H1 (cell line): ENCODE data around the gene SCOC. TPM values are rescaled to one million over a fixed set of nuclear protein-coding genes. Genes with fewer than 3 reads are reported as not detected.

ENCODE experiments used
- CTCF ChIA-PET: fragments of 300-600 bp; sonication (Branson Sonifier 250); formaldehyde crosslinking; loops from one replicate; lab custom pipeline; 2021; ENCODE audit not compliant: partially characterized antibody; lab: Charles Lee
- POLR2A ChIA-PET: fragments of 300-600 bp; sonication (Branson Sonifier 250); formaldehyde crosslinking; loops from one replicate; lab custom pipeline; 2021; ENCODE audit warnings: inconsistent platforms; ENCODE audit not compliant: partially characterized antibody; lab: Charles Lee
- DNase-seq, 2 experiments: peaks; one replicate each; pipeline versions ENCODE4 v3.0.0 to v3.0.0-alpha.2; 2010 to 2022; ENCODE audit warnings: low spot score in 2 of 2, low read depth in 1 of 2, mixed read lengths in 1 of 2
- FAIRE-seq: peaks from 2 replicates; lab custom pipeline; 2011; peaks lifted over from hg19 to GRCh38; lab: Jason Lieb, UNC
- H2AFZ ChIP-seq: 2 replicates; pipeline ENCODE4 v1.8.1; 2012; ENCODE audit warnings: low read length, inconsistent platforms
- H2AK5ac ChIP-seq: 2 replicates; pipeline ENCODE4 v1.6.1; 2013; ENCODE audit warnings: low read depth, low read length
- H2BK120ac ChIP-seq: replicated peaks from 2 replicates; pipeline ENCODE3; 2013; ENCODE audit warnings: low read depth, low read length, inconsistent platforms
- H2BK12ac ChIP-seq: 2 replicates; pipeline ENCODE4 v1.6.1; 2013; ENCODE audit warnings: low read depth, low read length
- H2BK15ac ChIP-seq: 2 replicates; pipeline ENCODE4 v1.6.1; 2013; ENCODE audit warnings: low read length
- H2BK20ac ChIP-seq: 2 replicates; pipeline ENCODE4 v1.6.1; 2013; ENCODE audit warnings: low read length
- H2BK5ac ChIP-seq: 2 replicates; pipeline ENCODE4 v1.6.1; 2013; ENCODE audit warnings: low read depth, low read length
- H3K14ac ChIP-seq: 2 replicates; pipeline ENCODE4 v1.6.1; 2013; ENCODE audit warnings: inconsistent platforms; ENCODE audit not compliant: insufficient read length
- H3K18ac ChIP-seq: 2 replicates; pipeline ENCODE4 v1.6.1; 2013; ENCODE audit warnings: low read length; ENCODE audit errors: extremely low read depth
- H3K23ac ChIP-seq: 2 replicates; pipeline ENCODE4 v1.6.1; 2013; ENCODE audit warnings: inconsistent platforms; ENCODE audit not compliant: insufficient read length
- H3K23me2 ChIP-seq: 2 replicates; pipeline ENCODE4 v1.6.1; 2013; ENCODE audit warnings: low read depth, low read length
- H3K27ac ChIP-seq: 2 replicates; pipeline ENCODE4 v1.6.1; 2011; ENCODE audit warnings: low read depth, low read length, inconsistent platforms
- H3K27me3 ChIP-seq, 4 experiments: replicated peaks in 1 of 4; 1 replicate in 1 of 4; 2 replicates in 3 of 4; pipeline versions ENCODE4 v1.6.1 to v1.8.1; 2011 to 2013; ENCODE audit warnings: low read length in 3 of 4, mild to moderate bottlenecking in 3 of 4, inconsistent platforms in 2 of 4, mixed read lengths in 2 of 4, moderate library complexity in 1 of 4; ENCODE audit not compliant: control insufficient read depth in 3 of 4, insufficient read depth in 3 of 4; ENCODE audit errors: extremely low read depth in 1 of 4
- H3K36me3 ChIP-seq, 4 experiments: 2 replicates each; pipeline versions ENCODE4 v1.6.1 to v1.8.1; 2011 to 2013; ENCODE audit warnings: mild to moderate bottlenecking in 4 of 4, low read length in 3 of 4, moderate library complexity in 2 of 4, control low read depth in 1 of 4, inconsistent platforms in 1 of 4; ENCODE audit not compliant: insufficient read depth in 4 of 4, control insufficient read depth in 2 of 4
- H3K4ac ChIP-seq: replicated peaks from 2 replicates; pipeline ENCODE3; 2013; ENCODE audit warnings: low read length, low read depth, mixed read lengths, inconsistent platforms; ENCODE audit not compliant: insufficient read length
- H3K4me1 ChIP-seq, 4 experiments: replicated peaks in 1 of 4; 1 replicate in 1 of 4; 2 replicates in 3 of 4; pipeline versions ENCODE4 v1.6.1 to v1.8.1; 2011 to 2013; ENCODE audit warnings: low read length in 3 of 4, inconsistent platforms in 2 of 4, mixed read lengths in 1 of 4; ENCODE audit not compliant: insufficient read depth in 4 of 4, control insufficient read depth in 3 of 4
- H3K4me2 ChIP-seq, 2 experiments: 2 replicates each; pipeline versions ENCODE4 v1.6.1 to v1.8.1; 2011 to 2013; ENCODE audit warnings: low read depth in 2 of 2, low read length in 2 of 2, control low read depth in 1 of 2, inconsistent platforms in 1 of 2, mild to moderate bottlenecking in 1 of 2; ENCODE audit not compliant: insufficient read depth in 1 of 2
- H3K4me3 ChIP-seq, 4 experiments: fragments of 200-600, 300-600 bp in 1 of 4; sonication (generic), shearing (Covaris generic), sonication (Bioruptor Twin) in 1 of 4; 2 replicates each; pipeline versions ENCODE4 v1.5.1 to v1.8.1; 2011 to 2016; ENCODE audit warnings: low read length in 4 of 4, low read depth in 3 of 4, control low read depth in 2 of 4, inconsistent platforms in 2 of 4, mild to moderate bottlenecking in 2 of 4, mixed read lengths in 1 of 4, moderate library complexity in 1 of 4; ENCODE audit not compliant: insufficient read depth in 2 of 4; ENCODE audit errors: extremely low read depth in 1 of 4
- H3K56ac ChIP-seq: replicated peaks from 2 replicates; pipeline ENCODE3; 2013; ENCODE audit warnings: low read depth, mild to moderate bottlenecking, mixed read lengths, low read length, inconsistent platforms; ENCODE audit not compliant: insufficient read length
- H3K79me1 ChIP-seq: 2 replicates; pipeline ENCODE4 v1.6.1; 2013; ENCODE audit warnings: low read depth, low read length, control low read depth
- H3K79me2 ChIP-seq, 2 experiments: 2 replicates each; pipeline versions ENCODE4 v1.6.1 to v1.8.1; 2012 to 2013; ENCODE audit warnings: low read length in 2 of 2, mild to moderate bottlenecking in 2 of 2, inconsistent platforms in 1 of 2; ENCODE audit not compliant: insufficient read depth in 2 of 2, control insufficient read depth in 1 of 2
- H3K9ac ChIP-seq, 4 experiments: replicated peaks in 1 of 4; 1 replicate in 1 of 4; 2 replicates in 3 of 4; pipeline versions ENCODE4 v1.6.1 to v1.8.1; 2011 to 2013; ENCODE audit warnings: low read depth in 3 of 4, low read length in 3 of 4, control low read depth in 2 of 4, mild to moderate bottlenecking in 2 of 4, moderate library complexity in 2 of 4, inconsistent platforms in 1 of 4; ENCODE audit errors: extremely low read depth in 1 of 4
- H3K9me3 ChIP-seq, 2 experiments: 2 replicates each; pipeline versions ENCODE4 v1.6.1 to v1.8.1; 2012 to 2013; ENCODE audit warnings: mild to moderate bottlenecking in 2 of 2, moderate library complexity in 2 of 2, control low read depth in 1 of 2, inconsistent platforms in 1 of 2, low read depth in 1 of 2, low read length in 1 of 2, mixed read lengths in 1 of 2; ENCODE audit not compliant: insufficient read depth in 2 of 2
- H4K20me1 ChIP-seq, 2 experiments: replicated peaks in 1 of 2; 2 replicates each; pipeline versions ENCODE3 to v1.8.1; 2011 to 2013; ENCODE audit warnings: inconsistent platforms in 2 of 2, low read length in 2 of 2, mild to moderate bottlenecking in 1 of 2; ENCODE audit not compliant: insufficient read depth in 2 of 2, control insufficient read depth in 1 of 2
- H4K5ac ChIP-seq: 2 replicates; pipeline ENCODE4 v1.6.1; 2013; ENCODE audit warnings: low read length, low read depth, mixed read lengths, inconsistent platforms; ENCODE audit not compliant: insufficient read length
- H4K8ac ChIP-seq: 2 replicates; pipeline ENCODE4 v1.8.0; 2013; ENCODE audit warnings: mild to moderate bottlenecking, moderate library complexity, low read length, inconsistent platforms; ENCODE audit not compliant: insufficient read depth; ENCODE audit errors: extremely low read depth
- H4K91ac ChIP-seq: replicated peaks from 2 replicates; pipeline ENCODE3; 2013; ENCODE audit warnings: low read length, mixed read lengths, inconsistent platforms; ENCODE audit not compliant: insufficient read length
- EZH2 ChIP-seq: fragments of 200-600 bp; sonication (generic); IDR thresholded peaks from 2 replicates; pipeline ENCODE4 v1.7.1; 2012; ENCODE audit warnings: low read depth, mild to moderate bottlenecking, moderate library complexity, low read length, inconsistent platforms; ENCODE audit not compliant: severe bottlenecking
- FOSL1 ChIP-seq: IDR thresholded peaks from 2 replicates; pipeline ENCODE4 v1.6.1; 2011; ENCODE audit warnings: mild to moderate bottlenecking, low read depth, low read length, moderate library complexity; ENCODE audit not compliant: insufficient read depth
- HDAC2 ChIP-seq, 2 experiments: fragments of 300-600 bp in 1 of 2; sonication (generic) in 1 of 2; IDR thresholded peaks; 2 replicates each; pipeline ENCODE4 v1.6.1; 2011 to 2012; ENCODE audit warnings: low read depth in 2 of 2, low read length in 2 of 2, mild to moderate bottlenecking in 2 of 2, moderate library complexity in 2 of 2, borderline replicate concordance in 1 of 2, inconsistent platforms in 1 of 2
- MAFK ChIP-seq: IDR thresholded peaks from 2 replicates; pipeline ENCODE4 v1.6.1; 2012; ENCODE audit warnings: low read depth, mild to moderate bottlenecking, improper control_type of control experiment, low read length
- NANOG ChIP-seq: IDR thresholded peaks from 2 replicates; pipeline ENCODE4 v1.6.1; 2011; ENCODE audit warnings: low read length, low read depth, mild to moderate bottlenecking, inconsistent platforms; ENCODE audit not compliant: insufficient read depth, poor library complexity, severe bottlenecking
- POLR2A ChIP-seq, 2 experiments: IDR thresholded peaks; 1 replicate in 1 of 2; 2 replicates in 1 of 2; pipeline ENCODE4 v1.6.1; 2011; ENCODE audit warnings: low read depth in 2 of 2, low read length in 2 of 2, mild to moderate bottlenecking in 2 of 2; ENCODE audit errors: control extremely low read depth in 1 of 2
- POLR2AphosphoS5 ChIP-seq: IDR thresholded peaks from 2 replicates; pipeline ENCODE4 v1.6.1; 2011; ENCODE audit warnings: low read depth, low read length
- RBBP5 ChIP-seq: IDR thresholded peaks from 2 replicates; pipeline ENCODE4 v1.7.1; 2012; ENCODE audit warnings: low read depth, mild to moderate bottlenecking, inconsistent platforms, low read length, moderate library complexity, borderline replicate concordance
- RFX5 ChIP-seq: IDR thresholded peaks from 2 replicates; pipeline ENCODE4 v1.6.1; 2011; ENCODE audit warnings: low read depth, low read length, improper control_type of control experiment, borderline replicate concordance
- SIX5 ChIP-seq: IDR thresholded peaks from 2 replicates; pipeline ENCODE4 v1.6.1; 2011; ENCODE audit warnings: mild to moderate bottlenecking, low read depth, low read length
- SP2 ChIP-seq: IDR thresholded peaks from 2 replicates; pipeline ENCODE4 v1.6.1; 2012; ENCODE audit warnings: mild to moderate bottlenecking, low read length, inconsistent platforms
- SP4 ChIP-seq: IDR thresholded peaks from 2 replicates; pipeline ENCODE4 v1.6.1; 2012; ENCODE audit warnings: low read length, inconsistent platforms
- SUZ12 ChIP-seq: fragments of 200-600 bp; sonication (generic); IDR thresholded peaks from 2 replicates; pipeline ENCODE4 v1.6.1; 2012; ENCODE audit warnings: mild to moderate bottlenecking, inconsistent platforms, low read length, moderate library complexity, mixed read lengths
- TAF7 ChIP-seq: optimal IDR thresholded peaks from 2 replicates; pipeline ENCODE3; 2011; ENCODE audit warnings: low read depth, mild to moderate bottlenecking, inconsistent platforms, low read length, moderate library complexity, borderline replicate concordance
- USF2 ChIP-seq: IDR thresholded peaks from 2 replicates; pipeline ENCODE4 v1.6.1; 2011; ENCODE audit warnings: low read length, improper control_type of control experiment
- polyA plus RNA-seq, 7 experiments: library from polyadenylated mRNA; depleted of rRNA in 3 of 7; stranded (reverse) in 5 of 7; unstranded in 2 of 7; fragments of >200 nt in 5 of 7; fragments of 200-250 nt in 2 of 7; gene quantifications; 1 replicate in 5 of 7; 2 replicates in 1 of 7; 4 replicates in 1 of 7; pipeline versions ENCODE4 v1.2.1 to v1.2.3, GENCODE V29; 2011 to 2013; ENCODE audit warnings: missing spikeins in 2 of 7, mixed read lengths in 2 of 7
- total RNA-seq: library from RNA; stranded (reverse); fragmentation: NEBNext Ultra II Directional; extraction: Animal tissue kit (Norgen Biotek cat#: 25700); gene quantifications from 2 replicates; pipeline ENCODE4 v1.2.1, GENCODE V29; 2021

SCOC gene
- total and polyA plus RNA-seq, 2 of the 8 experiments (the other 6 are each of a cell fraction or from before 2014, with no cell fraction given), result 12.1 to 33.4 TPM

DNA sequence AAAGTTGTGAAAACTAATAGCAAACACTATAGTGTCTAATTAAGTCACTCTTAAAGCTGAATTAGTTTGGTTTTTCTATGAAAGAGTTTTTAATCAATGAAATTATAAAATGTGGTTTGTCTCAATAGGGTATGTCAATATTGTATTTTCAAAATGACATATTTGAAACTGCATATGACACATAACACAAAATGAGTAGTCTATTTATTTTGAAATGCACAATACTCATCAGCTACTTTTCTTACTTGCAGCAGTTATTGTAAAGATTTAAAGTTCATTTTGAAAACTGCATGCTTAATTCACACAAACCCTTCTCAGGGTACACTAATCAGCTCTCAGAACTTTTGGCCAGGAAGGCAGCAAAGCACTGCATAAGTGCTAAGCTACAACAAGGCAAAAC lies 32.8 kb downstream of the SCOC start:
- Histone ChIP-seq H2BK20ac (no peak overlapping the region), H2BK120ac (no peak overlapping the region), H4K91ac (no peak overlapping the region), H2AFZ (no peak overlapping the region), H3K56ac (no peak overlapping the region), H3K9me3 (no peaks in the 10 kb centered on the region), H3K79me1 (no peaks in the 10 kb centered on the region), H3K4ac (no peak overlapping the region), H3K18ac (no peak overlapping the region), H2BK15ac (no peak overlapping the region), H3K36me3 (no peaks in the 10 kb centered on the region), H3K4me3 (no peak overlapping the region), H3K4me1 (no peaks in the 10 kb centered on the region), H3K27me3 (no peaks in the 10 kb centered on the region), H4K8ac (no peak overlapping the region), H3K4me2 (no peak overlapping the region), H3K14ac (no peak overlapping the region), H3K79me2 (no peaks in the 10 kb centered on the region), H3K27ac (no peak overlapping the region), H4K5ac (no peak overlapping the region), H4K20me1 (no peaks in the 10 kb centered on the region), H3K23me2 (no peaks in the 10 kb centered on the region), H2AK5ac (no peak overlapping the region), H3K9ac (no peak overlapping the region), H2BK12ac (no peak overlapping the region), H3K23ac (no peak overlapping the region), H2BK5ac (no peak overlapping the region)
- no peak for DNase-seq
- no peak for FAIRE-seq
- ChIA-PET CTCF (no interaction called here), POLR2A (no interaction called here)
- TF ChIP-seq SP2 (no peak), SIX5 (no peak), TAF7 (no peak), SUZ12 (no peak), POLR2A (IDR thresholded peaks at IDR 0.05; ENCODE audit: control extremely low read depth in 1 of 2, low read depth in 2 of 2, low read length in 2 of 2) (no peak), NANOG (no peak), USF2 (no peak), POLR2AphosphoS5 (no peak), MAFK (no peak), SP4 (no peak), FOSL1 (no peak), EZH2 (no peak), HDAC2 (IDR thresholded peaks at IDR 0.05; ENCODE audit: borderline replicate concordance in 1 of 2, low read depth in 2 of 2, low read length in 2 of 2) (no peak), RFX5 (no peak), RBBP5 (no peak)
